ENCODE results near the gene GABRG3. TPM values are rescaled to one million over a fixed set of nuclear protein-coding genes. Genes with fewer than 3 reads are reported as not detected.
A peak's percentile ranks its signal among the peaks of the same experiment; 100 is the strongest.

Gene GABRG3
- total and polyA plus RNA-seq, 2 experiments from 2014 or later = 0.10 to 1.4 TPM

DNA sequence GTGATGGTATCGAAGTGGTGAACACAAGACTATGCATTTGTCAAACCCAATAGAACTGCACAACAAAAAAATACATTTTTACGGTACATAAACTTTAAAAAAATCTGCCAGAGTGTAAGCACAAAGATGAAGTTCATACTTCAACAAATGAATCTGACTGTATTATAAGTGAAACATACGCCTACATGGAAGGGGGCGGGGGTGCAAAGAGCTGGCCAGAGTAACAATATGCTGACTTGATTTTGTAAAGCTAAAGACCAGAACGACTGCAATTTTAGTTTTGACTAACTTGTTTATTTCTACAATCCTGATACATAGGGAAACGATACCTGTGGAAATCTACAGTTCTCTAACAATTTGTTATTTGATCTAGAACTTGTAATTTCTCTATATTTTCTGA, 426.0 kb downstream of the GABRG3 start:
- Histone ChIP-seq H2AFZ (no peak overlapping the region), H3K36me3 (ENCODE audit: insufficient read depth) (no peaks in the 10 kb centered on the region), H3K4me1 (ENCODE audit: insufficient read depth) (peaks cover 15% of the 10 kb centered on the region), H3F3A (replicated peaks; ENCODE audit: low read depth) (no peaks in the 10 kb centered on the region), H3K79me2 (replicated peaks; ENCODE audit: insufficient read depth) (no peaks in the 10 kb centered on the region), H3K4me3 (no peak overlapping the region), H3K27me3 (ENCODE audit: insufficient read depth) (no peaks in the 10 kb centered on the region), H3K9me2 (ENCODE audit: insufficient read depth) (no peaks in the 10 kb centered on the region), H3K4me2 (no peak overlapping the region), H4K20me1 (replicated peaks; ENCODE audit: insufficient read depth) (no peaks in the 10 kb centered on the region), H3K27ac (ENCODE audit: low read depth) (no peak overlapping the region)
- Mint-ChIP-seq H3K36me3 (ENCODE audit: low read depth) (no peaks in the 10 kb centered on the region), H3K27ac (no peak overlapping the region), H3K4me3 (no peak overlapping the region), H3K4me1 (peaks cover 16% of the 10 kb centered on the region), H3K9me3 (no peaks in the 10 kb centered on the region; the same call in 2 of the 3 replicates), H3K27me3 (ENCODE audit: insufficient read depth, low read depth, poor library complexity) (no peaks in the 10 kb centered on the region)
- TF ChIP-seq EZH2 (IDR thresholded peaks at IDR 0.05; ENCODE audit: low read depth, unreplicated experiment) (no peak), CREB1 (CRISPR knock-in tag; IDR thresholded peaks at IDR 0.05; ENCODE audit: low read depth) (no peak)
- TF ChIP-seq, protein P1, sequence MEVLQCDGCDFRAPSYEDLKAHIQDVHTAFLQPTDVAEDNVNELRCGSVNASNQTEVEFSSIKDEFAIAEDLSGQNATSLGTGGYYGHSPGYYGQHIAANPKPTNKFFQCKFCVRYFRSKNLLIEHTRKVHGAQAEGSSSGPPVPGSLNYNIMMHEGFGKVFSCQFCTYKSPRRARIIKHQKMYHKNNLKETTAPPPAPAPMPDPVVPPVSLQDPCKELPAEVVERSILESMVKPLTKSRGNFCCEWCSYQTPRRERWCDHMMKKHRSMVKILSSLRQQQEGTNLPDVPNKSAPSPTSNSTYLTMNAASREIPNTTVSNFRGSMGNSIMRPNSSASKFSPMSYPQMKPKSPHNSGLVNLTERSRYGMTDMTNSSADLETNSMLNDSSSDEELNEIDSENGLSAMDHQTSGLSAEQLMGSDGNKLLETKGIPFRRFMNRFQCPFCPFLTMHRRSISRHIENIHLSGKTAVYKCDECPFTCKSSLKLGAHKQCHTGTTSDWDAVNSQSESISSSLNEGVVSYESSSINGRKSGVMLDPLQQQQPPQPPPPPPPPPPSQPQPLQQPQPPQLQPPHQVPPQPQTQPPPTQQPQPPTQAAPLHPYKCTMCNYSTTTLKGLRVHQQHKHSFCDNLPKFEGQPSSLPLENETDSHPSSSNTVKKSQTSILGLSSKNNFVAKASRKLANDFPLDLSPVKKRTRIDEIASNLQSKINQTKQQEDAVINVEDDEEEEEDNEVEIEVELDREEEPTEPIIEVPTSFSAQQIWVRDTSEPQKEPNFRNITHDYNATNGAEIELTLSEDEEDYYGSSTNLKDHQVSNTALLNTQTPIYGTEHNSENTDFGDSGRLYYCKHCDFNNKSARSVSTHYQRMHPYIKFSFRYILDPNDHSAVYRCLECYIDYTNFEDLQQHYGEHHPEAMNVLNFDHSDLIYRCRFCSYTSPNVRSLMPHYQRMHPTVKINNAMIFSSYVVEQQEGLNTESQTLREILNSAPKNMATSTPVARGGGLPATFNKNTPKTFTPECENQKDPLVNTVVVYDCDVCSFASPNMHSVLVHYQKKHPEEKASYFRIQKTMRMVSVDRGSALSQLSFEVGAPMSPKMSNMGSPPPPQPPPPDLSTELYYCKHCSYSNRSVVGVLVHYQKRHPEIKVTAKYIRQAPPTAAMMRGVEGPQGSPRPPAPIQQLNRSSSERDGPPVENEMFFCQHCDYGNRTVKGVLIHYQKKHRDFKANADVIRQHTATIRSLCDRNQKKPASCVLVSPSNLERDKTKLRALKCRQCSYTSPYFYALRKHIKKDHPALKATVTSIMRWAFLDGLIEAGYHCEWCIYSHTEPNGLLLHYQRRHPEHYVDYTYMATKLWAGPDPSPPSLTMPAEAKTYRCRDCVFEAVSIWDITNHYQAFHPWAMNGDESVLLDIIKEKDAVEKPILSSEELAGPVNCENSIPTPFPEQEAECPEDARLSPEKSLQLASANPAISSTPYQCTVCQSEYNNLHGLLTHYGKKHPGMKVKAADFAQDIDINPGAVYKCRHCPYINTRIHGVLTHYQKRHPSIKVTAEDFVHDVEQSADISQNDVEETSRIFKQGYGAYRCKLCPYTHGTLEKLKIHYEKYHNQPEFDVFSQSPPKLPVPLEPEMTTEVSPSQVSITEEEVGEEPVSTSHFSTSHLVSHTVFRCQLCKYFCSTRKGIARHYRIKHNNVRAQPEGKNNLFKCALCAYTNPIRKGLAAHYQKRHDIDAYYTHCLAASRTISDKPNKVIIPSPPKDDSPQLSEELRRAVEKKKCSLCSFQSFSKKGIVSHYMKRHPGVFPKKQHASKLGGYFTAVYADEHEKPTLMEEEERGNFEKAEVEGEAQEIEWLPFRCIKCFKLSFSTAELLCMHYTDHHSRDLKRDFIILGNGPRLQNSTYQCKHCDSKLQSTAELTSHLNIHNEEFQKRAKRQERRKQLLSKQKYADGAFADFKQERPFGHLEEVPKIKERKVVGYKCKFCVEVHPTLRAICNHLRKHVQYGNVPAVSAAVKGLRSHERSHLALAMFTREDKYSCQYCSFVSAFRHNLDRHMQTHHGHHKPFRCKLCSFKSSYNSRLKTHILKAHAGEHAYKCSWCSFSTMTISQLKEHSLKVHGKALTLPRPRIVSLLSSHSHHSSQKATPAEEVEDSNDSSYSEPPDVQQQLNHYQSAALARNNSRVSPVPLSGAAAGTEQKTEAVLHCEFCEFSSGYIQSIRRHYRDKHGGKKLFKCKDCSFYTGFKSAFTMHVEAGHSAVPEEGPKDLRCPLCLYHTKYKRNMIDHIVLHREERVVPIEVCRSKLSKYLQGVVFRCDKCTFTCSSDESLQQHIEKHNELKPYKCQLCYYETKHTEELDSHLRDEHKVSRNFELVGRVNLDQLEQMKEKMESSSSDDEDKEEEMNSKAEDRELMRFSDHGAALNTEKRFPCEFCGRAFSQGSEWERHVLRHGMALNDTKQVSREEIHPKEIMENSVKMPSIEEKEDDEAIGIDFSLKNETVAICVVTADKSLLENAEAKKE (CRISPR knock-in tag; IDR thresholded peaks at IDR 0.05) = no peak
- no peak for ATAC-seq
- DNase-seq (ENCODE audit: low spot score) = no peak

DNA sequence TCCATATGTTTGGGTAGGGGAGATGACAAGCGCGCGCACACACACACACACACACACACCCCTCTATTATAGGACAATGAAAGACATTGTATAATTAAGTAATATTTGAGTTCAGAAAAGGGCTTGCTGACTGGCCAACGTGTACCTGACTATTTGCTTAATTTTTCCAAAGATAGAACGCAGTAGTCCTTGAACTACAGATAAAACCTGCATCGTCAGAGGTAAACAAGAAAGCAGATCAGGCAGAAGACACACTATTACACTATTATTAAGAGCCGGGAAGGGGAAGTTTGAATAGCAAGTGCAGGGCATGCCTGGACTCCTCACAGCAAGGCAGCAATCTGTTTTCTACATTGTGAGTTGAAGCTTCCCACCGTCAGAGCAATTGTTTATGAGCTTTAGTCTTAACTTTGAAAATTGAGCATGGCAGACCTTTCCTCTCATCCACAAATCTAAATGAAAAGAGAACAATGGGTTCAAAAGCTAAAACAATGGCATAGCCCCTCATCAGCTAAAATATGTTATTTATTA, 427.7 kb downstream of the GABRG3 start:
- Histone ChIP-seq H3K27me3 (ENCODE audit: insufficient read depth) (no peaks in the 10 kb centered on the region), H3F3A (replicated peaks; ENCODE audit: low read depth) (no peaks in the 10 kb centered on the region), H3K4me3 (no peak overlapping the region), H3K36me3 (ENCODE audit: insufficient read depth) (no peaks in the 10 kb centered on the region), H4K20me1 (replicated peaks; ENCODE audit: insufficient read depth) (no peaks in the 10 kb centered on the region), H2AFZ (peak overlapping the region; percentile 40; the same call in 1 of the 2 replicates), H3K79me2 (replicated peaks; ENCODE audit: insufficient read depth) (no peaks in the 10 kb centered on the region), H3K9me2 (ENCODE audit: insufficient read depth) (no peaks in the 10 kb centered on the region), H3K4me1 (ENCODE audit: insufficient read depth) (peaks cover 15% of the 10 kb centered on the region), H3K4me2 (peak overlapping the region; percentile 6; the same call in 1 of the 2 replicates), H3K27ac (ENCODE audit: low read depth) (no peak overlapping the region)
- H3K36me3 Mint-ChIP-seq (ENCODE audit: low read depth) = no peaks in the 10 kb centered on the region
- peaks cover 16% of the 10 kb centered on the region for H3K4me1 Mint-ChIP-seq
- H3K27ac Mint-ChIP-seq = no peak overlapping the region
- no peak overlapping the region for H3K4me3 Mint-ChIP-seq
- ATAC-seq (peak; percentile 43; the same call in 2 of the 3 replicates), DNase-seq (ENCODE audit: low spot score) (no peak)
- H3K27me3 Mint-ChIP-seq (ENCODE audit: insufficient read depth, low read depth, poor library complexity) = no peaks in the 10 kb centered on the region
- H3K9me3 Mint-ChIP-seq = no peaks in the 10 kb centered on the region; the same call in 2 of the 3 replicates
- no peak for TF ChIP-seq ZNF331 (CRISPR knock-in tag; IDR thresholded peaks at IDR 0.05; ENCODE audit: low read depth)
- TF ChIP-seq, protein P2, sequence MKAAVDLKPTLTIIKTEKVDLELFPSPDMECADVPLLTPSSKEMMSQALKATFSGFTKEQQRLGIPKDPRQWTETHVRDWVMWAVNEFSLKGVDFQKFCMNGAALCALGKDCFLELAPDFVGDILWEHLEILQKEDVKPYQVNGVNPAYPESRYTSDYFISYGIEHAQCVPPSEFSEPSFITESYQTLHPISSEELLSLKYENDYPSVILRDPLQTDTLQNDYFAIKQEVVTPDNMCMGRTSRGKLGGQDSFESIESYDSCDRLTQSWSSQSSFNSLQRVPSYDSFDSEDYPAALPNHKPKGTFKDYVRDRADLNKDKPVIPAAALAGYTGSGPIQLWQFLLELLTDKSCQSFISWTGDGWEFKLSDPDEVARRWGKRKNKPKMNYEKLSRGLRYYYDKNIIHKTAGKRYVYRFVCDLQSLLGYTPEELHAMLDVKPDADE (IDR thresholded peaks at IDR 0.05) = no peak
- no peak for TF ChIP-seq NANOG (IDR thresholded peaks at IDR 0.05; ENCODE audit: borderline replicate concordance)
- TF ChIP-seq, protein P3, sequence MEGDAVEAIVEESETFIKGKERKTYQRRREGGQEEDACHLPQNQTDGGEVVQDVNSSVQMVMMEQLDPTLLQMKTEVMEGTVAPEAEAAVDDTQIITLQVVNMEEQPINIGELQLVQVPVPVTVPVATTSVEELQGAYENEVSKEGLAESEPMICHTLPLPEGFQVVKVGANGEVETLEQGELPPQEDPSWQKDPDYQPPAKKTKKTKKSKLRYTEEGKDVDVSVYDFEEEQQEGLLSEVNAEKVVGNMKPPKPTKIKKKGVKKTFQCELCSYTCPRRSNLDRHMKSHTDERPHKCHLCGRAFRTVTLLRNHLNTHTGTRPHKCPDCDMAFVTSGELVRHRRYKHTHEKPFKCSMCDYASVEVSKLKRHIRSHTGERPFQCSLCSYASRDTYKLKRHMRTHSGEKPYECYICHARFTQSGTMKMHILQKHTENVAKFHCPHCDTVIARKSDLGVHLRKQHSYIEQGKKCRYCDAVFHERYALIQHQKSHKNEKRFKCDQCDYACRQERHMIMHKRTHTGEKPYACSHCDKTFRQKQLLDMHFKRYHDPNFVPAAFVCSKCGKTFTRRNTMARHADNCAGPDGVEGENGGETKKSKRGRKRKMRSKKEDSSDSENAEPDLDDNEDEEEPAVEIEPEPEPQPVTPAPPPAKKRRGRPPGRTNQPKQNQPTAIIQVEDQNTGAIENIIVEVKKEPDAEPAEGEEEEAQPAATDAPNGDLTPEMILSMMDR (conservative IDR thresholded peaks at IDR 0.05; ENCODE audit: low read depth in 2 of 2) = no peak
- no peak for TF ChIP-seq STAT1 (IDR thresholded peaks at IDR 0.05; ENCODE audit: unreplicated experiment)
- TF ChIP-seq ZNF114 (CRISPR knock-in tag; IDR thresholded peaks at IDR 0.05) = no peak
- no peak for TF ChIP-seq CREB1 (CRISPR knock-in tag; IDR thresholded peaks at IDR 0.05; ENCODE audit: low read depth)
- TF ChIP-seq JUNB (IDR thresholded peaks at IDR 0.05; ENCODE audit: unreplicated experiment) = no peak
- no peak for TF ChIP-seq EZH2 (IDR thresholded peaks at IDR 0.05; ENCODE audit: low read depth, unreplicated experiment)

Measured in GM23338 (cell line).